Mesothelial cell of epicardium (in vitro differentiated cells): ENCODE results near the gene VAPB. TPM values are rescaled to one million over a fixed set of nuclear protein-coding genes. Genes with fewer than 3 reads are reported as not detected.

Experiments used
- DNase-seq, 2 experiments: peaks; one replicate each; pipeline ENCODE4 v3.0.0; 2021; ENCODE audit warnings: low spot score in 2 of 2; ENCODE audit not compliant: unreplicated experiment in 2 of 2
- H3K27ac Mint-ChIP-seq: 2 replicates; pipeline ENCODE4 v1.8.0; 2021; ENCODE audit warnings: mixed read lengths
- H3K27me3 Mint-ChIP-seq: 2 replicates; pipeline ENCODE4 v1.8.0; 2021; ENCODE audit warnings: low read depth, mixed read lengths
- H3K36me3 Mint-ChIP-seq: 2 replicates; pipeline ENCODE4 v1.8.0; 2021; ENCODE audit warnings: mixed read lengths
- H3K4me1 Mint-ChIP-seq: 2 replicates; pipeline ENCODE4 v1.8.0; 2021; ENCODE audit warnings: mixed read lengths
- H3K4me3 Mint-ChIP-seq: 2 replicates; pipeline ENCODE4 v1.8.0; 2021; ENCODE audit warnings: mild to moderate bottlenecking, moderate library complexity, mixed read lengths
- H3K9me3 Mint-ChIP-seq: 2 replicates; pipeline ENCODE4 v1.8.0; 2021; ENCODE audit warnings: mixed read lengths
- total RNA-seq: library from RNA; stranded (reverse); gene quantifications from 3 replicates; pipeline ENCODE4 v1.2.1, GENCODE V29; 2021
- TF ChIP-seq, protein P1 (sequence below): fragments of 200-600 bp; sonication (generic); IDR thresholded peaks from one replicate; pipeline ENCODE4 v1.5.0; 2021; ENCODE audit warnings: antibody characterized with exemption; ENCODE audit not compliant: unreplicated experiment

The VAPB gene, protein sequence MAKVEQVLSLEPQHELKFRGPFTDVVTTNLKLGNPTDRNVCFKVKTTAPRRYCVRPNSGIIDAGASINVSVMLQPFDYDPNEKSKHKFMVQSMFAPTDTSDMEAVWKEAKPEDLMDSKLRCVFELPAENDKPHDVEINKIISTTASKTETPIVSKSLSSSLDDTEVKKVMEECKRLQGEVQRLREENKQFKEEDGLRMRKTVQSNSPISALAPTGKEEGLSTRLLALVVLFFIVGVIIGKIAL
- 46.7 to 52.9 TPM (median 47.5 TPM) in 3 replicates for total RNA-seq

- Mint-ChIP-seq H3K36me3 (peaks cover 9% of the 10 kb centered on the region), H3K4me3 (peak within 1 kb of the TSS; percentile 89), H3K27ac (peak within 1 kb of the TSS; percentile 97), H3K4me1 (peaks cover 23% of the 10 kb centered on the region), H3K27me3 (no peaks in the 10 kb centered on the region), H3K9me3 (peaks cover 8% of the 10 kb centered on the region)
- TF ChIP-seq, protein P1, sequence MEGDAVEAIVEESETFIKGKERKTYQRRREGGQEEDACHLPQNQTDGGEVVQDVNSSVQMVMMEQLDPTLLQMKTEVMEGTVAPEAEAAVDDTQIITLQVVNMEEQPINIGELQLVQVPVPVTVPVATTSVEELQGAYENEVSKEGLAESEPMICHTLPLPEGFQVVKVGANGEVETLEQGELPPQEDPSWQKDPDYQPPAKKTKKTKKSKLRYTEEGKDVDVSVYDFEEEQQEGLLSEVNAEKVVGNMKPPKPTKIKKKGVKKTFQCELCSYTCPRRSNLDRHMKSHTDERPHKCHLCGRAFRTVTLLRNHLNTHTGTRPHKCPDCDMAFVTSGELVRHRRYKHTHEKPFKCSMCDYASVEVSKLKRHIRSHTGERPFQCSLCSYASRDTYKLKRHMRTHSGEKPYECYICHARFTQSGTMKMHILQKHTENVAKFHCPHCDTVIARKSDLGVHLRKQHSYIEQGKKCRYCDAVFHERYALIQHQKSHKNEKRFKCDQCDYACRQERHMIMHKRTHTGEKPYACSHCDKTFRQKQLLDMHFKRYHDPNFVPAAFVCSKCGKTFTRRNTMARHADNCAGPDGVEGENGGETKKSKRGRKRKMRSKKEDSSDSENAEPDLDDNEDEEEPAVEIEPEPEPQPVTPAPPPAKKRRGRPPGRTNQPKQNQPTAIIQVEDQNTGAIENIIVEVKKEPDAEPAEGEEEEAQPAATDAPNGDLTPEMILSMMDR: no peak
- peak; percentile 96 to 99 for DNase-seq
Observed at GRCh38 chr20:58388882-58389323, at the start of gene VAPB. VAPB (plus strand) TSS chr20:58389229; CDS start chr20:58389460, 231 bp downstream.

DNA sequence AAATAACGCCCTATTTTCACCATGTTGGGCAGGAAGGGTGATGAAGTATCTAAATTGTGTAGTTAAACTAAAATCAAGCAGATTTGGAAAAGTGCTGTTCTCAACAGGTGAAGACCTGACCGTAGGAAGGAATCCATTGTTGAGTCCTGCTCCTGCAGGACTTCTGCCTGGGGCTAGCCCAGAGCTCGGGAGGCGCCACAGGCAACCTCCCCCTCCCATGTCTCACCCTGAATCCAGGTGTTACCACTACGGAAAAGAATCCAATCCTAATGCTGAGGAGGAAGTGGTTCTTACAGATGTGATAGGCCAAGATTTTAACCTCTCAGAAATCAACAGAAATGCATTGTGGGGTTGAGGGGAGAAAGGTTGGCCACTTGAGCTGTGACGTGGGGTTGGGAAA, 49.3 kb upstream of the VAPB start:
- Mint-ChIP-seq H3K36me3 (peaks cover 11% of the 10 kb centered on the region), H3K27me3 (no peaks in the 10 kb centered on the region), H3K4me1 (no peaks in the 10 kb centered on the region), H3K9me3 (no peaks in the 10 kb centered on the region), H3K27ac (no peak overlapping the region), H3K4me3 (no peak overlapping the region)
- DNase-seq: no peak
- TF ChIP-seq, protein P1: no peak

GRCh38 chr20:58340151-58340550, 48.9 kb upstream of the VAPB start:
- no peak for DNase-seq
- no peaks in the 10 kb centered on the region for H3K27me3 Mint-ChIP-seq
- no peaks in the 10 kb centered on the region for H3K4me1 Mint-ChIP-seq
- no peaks in the 10 kb centered on the region for H3K9me3 Mint-ChIP-seq
- H3K27ac Mint-ChIP-seq: no peak overlapping the region
- peaks cover 11% of the 10 kb centered on the region for H3K36me3 Mint-ChIP-seq
- H3K4me3 Mint-ChIP-seq: no peak overlapping the region
- TF ChIP-seq, protein P1: no peak

DNA sequence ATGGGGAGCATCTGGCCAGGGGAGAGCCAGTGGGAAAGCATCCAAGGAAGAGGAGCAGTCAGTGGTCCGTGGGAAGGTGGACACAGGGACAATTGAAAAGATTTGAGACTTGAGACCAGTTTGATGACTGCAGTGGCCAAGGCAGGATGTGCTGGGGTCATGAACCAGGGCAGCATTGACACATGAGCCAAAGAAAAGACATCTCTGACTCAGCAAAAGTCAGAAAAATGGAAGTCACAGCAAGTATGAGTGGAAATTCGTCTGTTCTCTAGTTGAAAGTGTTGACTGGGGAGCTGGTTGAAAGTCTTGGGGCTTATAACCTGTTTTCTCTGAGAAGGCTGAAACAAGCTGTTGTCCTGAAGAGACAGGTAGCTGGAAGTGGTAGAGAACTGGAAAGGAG, 48.2 kb upstream of the VAPB start:
- H3K36me3 Mint-ChIP-seq: peaks cover 18% of the 10 kb centered on the region
- no peaks in the 10 kb centered on the region for H3K9me3 Mint-ChIP-seq
- no peak overlapping the region for H3K27ac Mint-ChIP-seq
- H3K27me3 Mint-ChIP-seq: no peaks in the 10 kb centered on the region
- TF ChIP-seq, protein P1: no peak
- no peak for DNase-seq
- H3K4me3 Mint-ChIP-seq: no peak overlapping the region
- H3K4me1 Mint-ChIP-seq: no peaks in the 10 kb centered on the region

- no peak overlapping the region for H3K27ac Mint-ChIP-seq
- no peak for DNase-seq
- H3K9me3 Mint-ChIP-seq: peaks cover 4% of the 10 kb centered on the region
- TF ChIP-seq, protein P1: no peak
- H3K4me3 Mint-ChIP-seq: no peak overlapping the region
- H3K36me3 Mint-ChIP-seq: peaks cover 25% of the 10 kb centered on the region
- no peaks in the 10 kb centered on the region for H3K4me1 Mint-ChIP-seq
- H3K27me3 Mint-ChIP-seq: no peaks in the 10 kb centered on the region
Observed at GRCh38 chr20:58342104-58342945, 46.7 kb upstream of the VAPB start.
